IMR-90 (cell line): ENCODE data around the gene AKAP17A.
"Not testable (repeated sequence)": the region's sequence is repeated elsewhere in the genome, so short reads cannot be mapped to it uniquely, and the experiment has no call there.

Experiments used
- CTCF ChIP-seq: conservative IDR thresholded peaks from 2 replicates; pipeline ENCODE4 v1.5.1; 2012; ENCODE audit warnings: mild to moderate bottlenecking, low read depth, low read length, improper control_type of control experiment
- POLR2A ChIP-seq: IDR thresholded peaks from 2 replicates; pipeline ENCODE4 v1.6.1; 2012; ENCODE audit warnings: mild to moderate bottlenecking, low read depth, low read length

- TF ChIP-seq CTCF, POLR2A: not testable (repeated sequence)
Observed at GRCh38 chrX:1624861-1625215, 33.4 kb downstream of the AKAP17A start.
